Fibroblast of lung (primary cell): ENCODE data around the gene PLEKHA5.

Experiments
- CTCF ChIP-seq, 2 donors: IDR thresholded peaks in 1 of 2; conservative IDR thresholded peaks in 1 of 2; 1 replicate in 1 of 2; 2 replicates in 1 of 2; pipeline ENCODE4 v1.5.1; 2011 to 2012; ENCODE audit warnings: low read length in 2 of 2, control low read depth in 1 of 2, inconsistent platforms in 1 of 2, low read depth in 1 of 2, mild to moderate bottlenecking in 1 of 2
- EZH2 ChIP-seq: IDR thresholded peaks from 2 replicates; pipeline ENCODE4 v1.5.1; 2012; ENCODE audit warnings: low read length, control low read depth, mild to moderate bottlenecking; ENCODE audit errors: missing control alignments

GRCh38 chr12:19200261-19200660, 70.7 kb downstream of the PLEKHA5 start:
- TF ChIP-seq CTCF (conservative IDR thresholded peaks at IDR 0.05 in 1 of 2, IDR thresholded peaks at IDR 0.05 in 1 of 2; ENCODE audit: low read depth in 1 of 2, low read length in 2 of 2) = no peak
- TF ChIP-seq EZH2 = no peak
